ENCODE data around the gene ZNF311.
A peak's percentile ranks its signal among the peaks of the same experiment; 100 is the strongest.

DNA sequence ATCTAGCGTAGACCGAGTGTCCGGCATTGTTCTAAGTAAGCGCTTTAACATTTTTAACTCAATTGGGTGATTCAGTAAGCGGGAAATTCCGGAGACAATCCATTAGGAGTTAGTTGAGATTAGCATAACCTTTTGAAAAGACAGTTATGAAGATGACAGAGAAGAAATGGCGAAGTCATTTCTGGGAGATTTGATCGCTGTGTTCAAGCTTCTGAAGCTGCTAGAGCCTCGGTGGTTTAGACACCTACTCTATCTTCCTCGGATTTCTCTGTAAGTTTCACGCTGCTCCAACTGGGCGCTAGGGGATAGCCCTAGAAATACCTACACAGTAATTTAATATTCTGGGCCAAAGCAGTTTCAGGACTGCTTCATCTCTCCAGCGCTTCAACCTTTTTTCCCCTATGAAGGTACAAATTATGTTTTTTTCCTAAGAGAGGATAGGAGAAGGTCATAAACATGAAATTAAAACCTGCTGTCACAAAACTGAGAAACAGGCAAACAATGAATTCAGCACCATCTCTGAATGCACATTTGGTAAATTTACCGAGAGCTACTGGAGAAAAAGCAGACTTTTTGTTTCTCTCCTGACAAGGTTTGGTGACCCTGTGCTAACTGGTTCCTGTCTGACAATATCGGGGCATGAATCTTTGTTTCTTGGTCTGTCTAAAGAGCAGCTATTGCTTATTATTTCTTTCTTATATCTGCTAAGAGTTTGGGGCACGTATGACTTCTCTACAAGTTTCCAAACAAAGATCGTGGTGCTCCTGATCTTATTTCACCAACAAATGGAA, 22.4 kb downstream of the ZNF311 start:
- TF ChIP-seq, protein P1, sequence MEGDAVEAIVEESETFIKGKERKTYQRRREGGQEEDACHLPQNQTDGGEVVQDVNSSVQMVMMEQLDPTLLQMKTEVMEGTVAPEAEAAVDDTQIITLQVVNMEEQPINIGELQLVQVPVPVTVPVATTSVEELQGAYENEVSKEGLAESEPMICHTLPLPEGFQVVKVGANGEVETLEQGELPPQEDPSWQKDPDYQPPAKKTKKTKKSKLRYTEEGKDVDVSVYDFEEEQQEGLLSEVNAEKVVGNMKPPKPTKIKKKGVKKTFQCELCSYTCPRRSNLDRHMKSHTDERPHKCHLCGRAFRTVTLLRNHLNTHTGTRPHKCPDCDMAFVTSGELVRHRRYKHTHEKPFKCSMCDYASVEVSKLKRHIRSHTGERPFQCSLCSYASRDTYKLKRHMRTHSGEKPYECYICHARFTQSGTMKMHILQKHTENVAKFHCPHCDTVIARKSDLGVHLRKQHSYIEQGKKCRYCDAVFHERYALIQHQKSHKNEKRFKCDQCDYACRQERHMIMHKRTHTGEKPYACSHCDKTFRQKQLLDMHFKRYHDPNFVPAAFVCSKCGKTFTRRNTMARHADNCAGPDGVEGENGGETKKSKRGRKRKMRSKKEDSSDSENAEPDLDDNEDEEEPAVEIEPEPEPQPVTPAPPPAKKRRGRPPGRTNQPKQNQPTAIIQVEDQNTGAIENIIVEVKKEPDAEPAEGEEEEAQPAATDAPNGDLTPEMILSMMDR (IDR thresholded peaks at IDR 0.05; ENCODE audit: low read length) = peak; percentile 24
- TF ChIP-seq EZH2phosphoT487 (IDR thresholded peaks at IDR 0.05; ENCODE audit: low read length) = no peak
- no peak for TF ChIP-seq EZH2 (optimal IDR thresholded peaks at IDR 0.05; ENCODE audit: low read depth, low read length)
